Measurements from ENCODE around the gene STK10. TPM values are rescaled to one million over a fixed set of nuclear protein-coding genes. Genes with fewer than 3 reads are reported as not detected.
"Not testable (repeated sequence)": the region's sequence is repeated elsewhere in the genome, so short reads cannot be mapped to it uniquely, and the experiment has no call there.

The STK10 gene
- total and polyA plus RNA-seq, 2 donors (not counting 1 experiment from before 2014, with no cell fraction given): 97.9 to 253 TPM

- H4K20me1 ChIP-seq (ENCODE audit: control insufficient read depth, insufficient read depth, low read length, poor library complexity, severe bottlenecking): no peaks in the 10 kb centered on the region
- H3K4me3 ChIP-seq (ENCODE audit: control extremely low read depth in 1 of 5, extremely low read depth in 1 of 5, insufficient read depth in 1 of 5, low read depth in 2 of 5, low read length in 4 of 5): no peak overlapping the region
- Mint-ChIP-seq H3K27ac (no peak overlapping the region), H3K27me3 (no peaks in the 10 kb centered on the region), H3K9me3 (ENCODE audit: insufficient read depth) (peaks cover 9% of the 10 kb centered on the region), H3K4me1 (peaks cover 10% of the 10 kb centered on the region), H3K4me3 (no peak overlapping the region)
- intact Hi-C loops (cut with micrococcal nuclease): no loop called here
- H3K9ac ChIP-seq (ENCODE audit: low read length): no peak overlapping the region
- H3K4me2 ChIP-seq (replicated peaks; ENCODE audit: low read depth, low read length, poor library complexity, severe bottlenecking): no peak overlapping the region
- CTCF ChIA-PET: interaction anchor here (1.3 kb wide), 1 partner anchor 122 kb away, joined by 3 read pairs; no protein-coding TSS in a partner anchor
- no peaks in the 10 kb centered on the region for H3K27me3 ChIP-seq (replicated peaks in 1 of 4; ENCODE audit: control extremely low read depth in 1 of 4, control insufficient read depth in 3 of 4, insufficient read depth in 4 of 4, low read length in 3 of 4)
- no peak overlapping the region for H3K27ac ChIP-seq (ENCODE audit: low read length in 2 of 2)
- H3K79me2 ChIP-seq (ENCODE audit: control insufficient read depth, insufficient read depth, low read length): peaks cover 3% of the 10 kb centered on the region
- POLR2A ChIA-PET: no interaction called here
- TF ChIP-seq CTCF (IDR thresholded peaks at IDR 0.05) (no peak), EZH2 (IDR thresholded peaks at IDR 0.05; ENCODE audit: borderline replicate concordance, insufficient read depth, low read depth, low read length, poor library complexity, severe bottlenecking) (no peak)
- peaks cover 0 to 9% (median 3%) of the 10 kb centered on the region in 3 donors for H3K9me3 ChIP-seq (ENCODE audit: control extremely low read depth in 1 of 3, control insufficient read depth in 2 of 3, insufficient read depth in 1 of 3, low read length in 2 of 3)
- ATAC-seq (ENCODE audit: low read depth) (no peak), DNase-seq (no peak)
- H3K36me3 ChIP-seq (replicated peaks in 1 of 2; ENCODE audit: control extremely low read depth in 1 of 2, control insufficient read depth in 1 of 2, extremely low read depth in 1 of 2, insufficient read depth in 2 of 2, low read length in 1 of 2): no peaks in the 10 kb centered on the region
- H2AFZ ChIP-seq (ENCODE audit: insufficient read depth, low read depth, low read length, poor library complexity, severe bottlenecking): no peak overlapping the region
- peaks cover 5% of the 10 kb centered on the region in 2 donors for H3K4me1 ChIP-seq (ENCODE audit: control insufficient read depth in 2 of 2, insufficient read depth in 2 of 2, low read length in 2 of 2)
These were observed 158.1 kb downstream of the STK10 start for GRCh38 chr5:172029876-172030275.

- H4K20me1 ChIP-seq (ENCODE audit: control insufficient read depth, insufficient read depth, low read length, poor library complexity, severe bottlenecking): no peaks in the 10 kb centered on the region
- no peak for ATAC-seq (ENCODE audit: low read depth)
- H3K27ac ChIP-seq (ENCODE audit: low read length in 2 of 2): no peak overlapping the region
- H3K4me2 ChIP-seq (replicated peaks; ENCODE audit: low read depth, low read length, poor library complexity, severe bottlenecking): no peak overlapping the region
- H2AFZ ChIP-seq (ENCODE audit: insufficient read depth, low read depth, low read length, poor library complexity, severe bottlenecking): no peak overlapping the region
- H3K36me3 ChIP-seq (replicated peaks in 1 of 2; ENCODE audit: control extremely low read depth in 1 of 2, control insufficient read depth in 1 of 2, extremely low read depth in 1 of 2, insufficient read depth in 2 of 2, low read length in 1 of 2): no peaks in the 10 kb centered on the region
- CTCF ChIA-PET: interaction anchor here (1.0 to 1.6 kb wide), 3 partner anchors 13 to 118 kb away, joined by 3 to 5 read pairs (median 4); no protein-coding TSS in a partner anchor
- Mint-ChIP-seq H3K9me3 (ENCODE audit: insufficient read depth) (peaks cover 9% of the 10 kb centered on the region), H3K27ac (no peak overlapping the region), H3K27me3 (no peaks in the 10 kb centered on the region), H3K4me3 (no peak overlapping the region), H3K4me1 (peaks cover 3% of the 10 kb centered on the region)
- peaks cover 0 to 9% (median 3%) of the 10 kb centered on the region in 3 donors for H3K9me3 ChIP-seq (ENCODE audit: control extremely low read depth in 1 of 3, control insufficient read depth in 2 of 3, insufficient read depth in 1 of 3, low read length in 2 of 3)
- intact Hi-C loops (cut with micrococcal nuclease): no loop called here
- H3K9ac ChIP-seq (ENCODE audit: low read length): no peak overlapping the region
- H3K4me1 ChIP-seq (ENCODE audit: control insufficient read depth in 2 of 2, insufficient read depth in 2 of 2, low read length in 2 of 2): no peaks in the 10 kb centered on the region
- H3K4me3 ChIP-seq (ENCODE audit: control extremely low read depth in 1 of 5, extremely low read depth in 1 of 5, insufficient read depth in 1 of 5, low read depth in 2 of 5, low read length in 4 of 5): no peak overlapping the region
- WGBS (ENCODE audit: insufficient coverage): 34% methylated on average over 3 of the region's 4 CpGs
- no peak for TF ChIP-seq EZH2 (IDR thresholded peaks at IDR 0.05; ENCODE audit: borderline replicate concordance, insufficient read depth, low read depth, low read length, poor library complexity, severe bottlenecking)
- TF ChIP-seq CTCF (IDR thresholded peaks at IDR 0.05): no peak
- no peaks in the 10 kb centered on the region for H3K79me2 ChIP-seq (ENCODE audit: control insufficient read depth, insufficient read depth, low read length)
- no peak for DNase-seq
- H3K27me3 ChIP-seq (replicated peaks in 1 of 4; ENCODE audit: control extremely low read depth in 1 of 4, control insufficient read depth in 3 of 4, insufficient read depth in 4 of 4, low read length in 3 of 4): no peaks in the 10 kb centered on the region
- POLR2A ChIA-PET: no interaction called here
These were observed 159.9 kb downstream of the STK10 start for GRCh38 chr5:172028167-172028566.

GRCh38 chr5:172020110-172020786 is 167.8 kb downstream of the STK10 start:
- H4K20me1 ChIP-seq (ENCODE audit: control insufficient read depth, insufficient read depth, low read length, poor library complexity, severe bottlenecking); H3K9me3 ChIP-seq (ENCODE audit: control extremely low read depth in 1 of 3, control insufficient read depth in 2 of 3, insufficient read depth in 1 of 3, low read length in 2 of 3); H3K4me1 ChIP-seq (ENCODE audit: control insufficient read depth in 2 of 2, insufficient read depth in 2 of 2, low read length in 2 of 2); H3K4me1 Mint-ChIP-seq; H3K9ac ChIP-seq (ENCODE audit: low read length); H3K4me3 ChIP-seq (ENCODE audit: control extremely low read depth in 1 of 5, extremely low read depth in 1 of 5, insufficient read depth in 1 of 5, low read depth in 2 of 5, low read length in 4 of 5); H3K27ac ChIP-seq (ENCODE audit: low read length in 2 of 2); ATAC-seq (ENCODE audit: low read depth); H3K4me3 Mint-ChIP-seq; DNase-seq; H3K9me3 Mint-ChIP-seq (ENCODE audit: insufficient read depth); H3K27ac Mint-ChIP-seq; H3K27me3 Mint-ChIP-seq; H2AFZ ChIP-seq (ENCODE audit: insufficient read depth, low read depth, low read length, poor library complexity, severe bottlenecking); H3K36me3 ChIP-seq (replicated peaks in 1 of 2; ENCODE audit: control extremely low read depth in 1 of 2, control insufficient read depth in 1 of 2, extremely low read depth in 1 of 2, insufficient read depth in 2 of 2, low read length in 1 of 2); H3K27me3 ChIP-seq (replicated peaks in 1 of 4; ENCODE audit: control extremely low read depth in 1 of 4, control insufficient read depth in 3 of 4, insufficient read depth in 4 of 4, low read length in 3 of 4); intact Hi-C loops (cut with micrococcal nuclease); H3K4me2 ChIP-seq (replicated peaks; ENCODE audit: low read depth, low read length, poor library complexity, severe bottlenecking); H3K79me2 ChIP-seq (ENCODE audit: control insufficient read depth, insufficient read depth, low read length): not testable (repeated sequence)
- 91% methylated on average over 5 of the region's 10 CpGs for WGBS (ENCODE audit: insufficient coverage)
- ChIA-PET CTCF (interaction anchor here (1.3 kb wide), 1 partner anchor 108 kb away, joined by 4 read pairs; no protein-coding TSS in a partner anchor), POLR2A (interaction anchor here (0.6 kb wide), 1 partner anchor 125 kb away, joined by 7 read pairs; no protein-coding TSS in a partner anchor)
